Natural killer cell treated with Interleukin-12 subunit alpha and Interleukin-12 subunit beta and Interleukin-15 and Interleukin-18, amount 100 ng/mL, for 72 hours (primary cell): Measurements from ENCODE around the gene PRKN. TPM values are rescaled to one million over a fixed set of nuclear protein-coding genes. Genes with fewer than 3 reads are reported as not detected.

Source experiments
- ATAC-seq, 2 donors: fragments of 150-1000 bp; cut with Tn5 transposase in 1 of 2; sonication (Bioruptor Pico), chemical (Tn5 transposase) in 1 of 2; 2 replicates each; pipeline ENCODE4 v1.10.0; 2021
- DNase-seq: peaks from one replicate; pipeline ENCODE4 v3.0.0; 2022; ENCODE audit warnings: low spot score
- H3K27ac Mint-ChIP-seq, 2 donors: 1 replicate in 1 of 2; 2 replicates in 1 of 2; pipeline ENCODE4 v1.8.0; 2022; ENCODE audit warnings: mixed read lengths in 2 of 2, mild to moderate bottlenecking in 1 of 2, moderate library complexity in 1 of 2
- H3K27me3 Mint-ChIP-seq, 2 donors: 1 replicate in 1 of 2; 2 replicates in 1 of 2; pipeline ENCODE4 v1.8.0; 2022; ENCODE audit warnings: mixed read lengths in 2 of 2
- H3K36me3 Mint-ChIP-seq: one replicate; pipeline ENCODE4 v1.8.0; 2022; ENCODE audit warnings: mixed read lengths
- H3K4me1 Mint-ChIP-seq, 2 donors: 1 replicate in 1 of 2; 2 replicates in 1 of 2; pipeline ENCODE4 v1.8.0; 2022; ENCODE audit warnings: low read depth in 2 of 2, mixed read lengths in 2 of 2, mild to moderate bottlenecking in 1 of 2
- H3K4me3 Mint-ChIP-seq: one replicate; pipeline ENCODE4 v1.8.0; 2022; ENCODE audit warnings: mixed read lengths
- H3K9me3 Mint-ChIP-seq: 2 replicates; pipeline ENCODE4 v1.8.0; 2022; ENCODE audit warnings: mixed read lengths
- total RNA-seq, 2 donors: library from RNA; stranded (reverse); gene quantifications; one replicate each; pipeline ENCODE4 v1.2.3, GENCODE V29; 2022

PRKN gene
- total RNA-seq, 2 donors from 2014 or later = not detected

DNA sequence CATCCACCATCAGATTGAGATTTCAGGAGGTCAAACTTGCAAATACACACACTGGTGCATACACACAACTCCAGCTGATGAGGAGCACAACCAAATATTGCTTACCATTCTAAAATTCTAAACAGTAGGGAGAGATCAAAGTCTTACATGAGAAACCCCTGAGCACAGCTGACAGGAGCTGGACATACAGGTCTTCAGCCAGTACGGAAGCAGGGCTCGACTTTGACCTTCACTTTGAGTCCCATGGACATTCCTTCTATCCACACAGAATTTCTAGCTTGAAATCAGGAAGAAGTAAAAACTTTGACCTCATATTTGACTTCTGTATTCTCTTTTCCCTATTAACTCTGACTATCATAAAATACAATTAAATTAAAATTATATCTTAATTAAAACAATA is 90.2 kb downstream of the PRKN start:
- Mint-ChIP-seq H3K36me3 (no peaks in the 10 kb centered on the region), H3K4me3 (no peak overlapping the region), H3K27ac (no peak overlapping the region), H3K9me3 (peaks cover 6% of the 10 kb centered on the region), H3K27me3 (no peaks in the 10 kb centered on the region), H3K4me1 (no peaks in the 10 kb centered on the region)
- DNase-seq = no peak
- ATAC-seq = no peak

DNA sequence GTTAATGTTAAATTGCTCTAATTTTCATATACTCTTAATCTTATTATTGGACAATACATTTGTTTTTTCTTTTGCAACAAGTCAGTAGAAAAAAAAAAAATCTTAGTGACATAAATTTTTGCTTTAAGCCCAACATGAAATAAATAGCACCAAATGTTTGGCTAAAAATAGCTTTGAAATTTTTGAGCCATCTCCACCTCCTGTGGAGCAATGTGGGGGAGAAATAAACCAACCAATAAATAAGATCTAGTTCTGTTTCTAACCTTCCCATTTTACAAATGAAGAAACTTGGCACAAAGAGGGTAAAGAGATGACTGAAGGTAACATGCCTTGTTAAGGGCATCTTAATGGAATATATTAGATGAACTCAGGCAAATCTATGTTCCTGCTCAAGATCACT is 91.4 kb downstream of the PRKN start:
- Mint-ChIP-seq H3K36me3 (no peaks in the 10 kb centered on the region), H3K4me3 (no peak overlapping the region), H3K27me3 (no peaks in the 10 kb centered on the region), H3K27ac (no peak overlapping the region), H3K9me3 (peaks cover 6% of the 10 kb centered on the region), H3K4me1 (no peaks in the 10 kb centered on the region)
- DNase-seq = no peak
- ATAC-seq = no peak

DNA sequence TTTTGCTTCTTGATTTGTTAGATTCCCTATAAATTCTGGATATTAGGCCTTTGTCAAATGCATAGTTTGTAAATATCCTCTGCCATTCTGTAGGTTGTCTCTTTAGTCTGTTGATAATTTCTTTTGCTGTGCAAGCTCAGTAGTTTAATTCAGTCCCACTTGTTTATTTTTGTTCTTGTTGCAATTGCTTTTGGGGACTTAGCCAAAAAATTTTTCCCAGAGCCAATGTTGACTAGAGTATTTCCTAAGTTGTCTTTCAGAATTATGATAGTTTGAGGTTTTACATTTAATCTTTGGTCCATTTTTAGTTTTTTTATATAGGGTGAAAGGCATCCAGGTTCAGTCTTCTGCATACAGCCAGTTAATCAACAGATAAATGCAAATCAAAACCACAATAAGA is 96.0 kb downstream of the PRKN start:
- ATAC-seq = no peak
- no peak for DNase-seq
- Mint-ChIP-seq H3K9me3 (peaks cover 17% of the 10 kb centered on the region), H3K27ac (no peak overlapping the region), H3K27me3 (no peaks in the 10 kb centered on the region), H3K4me1 (no peaks in the 10 kb centered on the region), H3K36me3 (no peaks in the 10 kb centered on the region), H3K4me3 (no peak overlapping the region)

DNA sequence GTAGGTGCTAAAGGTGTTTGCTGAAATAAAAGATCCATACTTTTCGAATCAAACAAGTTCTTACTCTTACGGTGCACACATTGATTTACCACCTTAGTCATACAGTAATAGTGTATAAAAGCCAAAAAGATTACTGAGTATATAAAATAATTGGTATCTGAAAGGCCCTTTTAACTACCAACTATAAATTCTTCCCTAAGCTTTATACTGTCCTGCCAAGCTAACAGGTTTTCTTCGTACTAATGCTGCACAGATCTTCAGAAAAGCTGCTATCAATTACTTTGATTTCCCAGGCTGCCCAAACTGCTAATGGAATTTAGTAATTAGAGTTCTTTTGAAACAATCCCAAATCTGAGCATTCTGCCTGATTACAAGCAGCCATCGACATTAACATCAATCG is 97.5 kb downstream of the PRKN start:
- H3K4me3 Mint-ChIP-seq = no peak overlapping the region
- peaks cover 14% of the 10 kb centered on the region for H3K9me3 Mint-ChIP-seq
- ATAC-seq = no peak
- no peaks in the 10 kb centered on the region for H3K27me3 Mint-ChIP-seq
- H3K36me3 Mint-ChIP-seq = no peaks in the 10 kb centered on the region
- H3K4me1 Mint-ChIP-seq = no peaks in the 10 kb centered on the region
- H3K27ac Mint-ChIP-seq = no peak overlapping the region
- no peak for DNase-seq

GRCh38 chr6:162627825-162628224 is 99.7 kb downstream of the PRKN start:
- Mint-ChIP-seq H3K36me3 (no peaks in the 10 kb centered on the region), H3K9me3 (peaks cover 12% of the 10 kb centered on the region), H3K27ac (no peak overlapping the region), H3K4me1 (no peaks in the 10 kb centered on the region), H3K27me3 (no peaks in the 10 kb centered on the region), H3K4me3 (no peak overlapping the region)
- DNase-seq (no peak), ATAC-seq (no peak)

GRCh38 chr6:162627362-162627761 is 100.2 kb downstream of the PRKN start:
- no peaks in the 10 kb centered on the region for H3K27me3 Mint-ChIP-seq
- H3K27ac Mint-ChIP-seq = no peak overlapping the region
- peaks cover 12% of the 10 kb centered on the region for H3K9me3 Mint-ChIP-seq
- no peak for DNase-seq
- no peak for ATAC-seq
- no peaks in the 10 kb centered on the region for H3K36me3 Mint-ChIP-seq
- H3K4me1 Mint-ChIP-seq = no peaks in the 10 kb centered on the region
- H3K4me3 Mint-ChIP-seq = no peak overlapping the region

DNA sequence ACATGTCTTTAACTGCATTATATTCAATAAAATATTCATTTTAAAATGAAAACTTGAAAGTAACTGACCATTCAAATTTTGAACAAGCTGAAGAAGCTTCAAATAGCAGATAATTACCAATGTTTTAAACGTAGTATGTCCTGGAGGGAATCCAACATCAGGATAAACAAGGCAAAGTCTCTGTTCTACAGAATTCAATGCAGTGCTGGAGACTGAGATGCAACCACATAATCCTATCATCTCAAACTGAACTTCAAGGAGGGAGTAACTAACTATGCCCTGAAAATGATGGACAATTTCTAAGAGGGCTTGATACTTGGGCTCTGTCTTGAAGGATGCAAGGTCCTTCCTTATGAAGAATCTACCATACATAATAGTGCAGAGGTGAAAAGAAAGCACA is 100.7 kb downstream of the PRKN start:
- H3K4me3 Mint-ChIP-seq = no peak overlapping the region
- H3K27ac Mint-ChIP-seq = no peak overlapping the region
- DNase-seq (no peak), ATAC-seq (no peak)
- H3K27me3 Mint-ChIP-seq = no peaks in the 10 kb centered on the region
- peaks cover 12% of the 10 kb centered on the region for H3K9me3 Mint-ChIP-seq
- no peaks in the 10 kb centered on the region for H3K4me1 Mint-ChIP-seq
- H3K36me3 Mint-ChIP-seq = no peaks in the 10 kb centered on the region

- DNase-seq (no peak), ATAC-seq (no peak)
- peaks cover 0 to 2% of the 10 kb centered on the region in 2 donors for H3K4me1 Mint-ChIP-seq
- H3K27me3 Mint-ChIP-seq = no peaks in the 10 kb centered on the region
- H3K9me3 Mint-ChIP-seq = peaks cover 12% of the 10 kb centered on the region
- no peaks in the 10 kb centered on the region for H3K36me3 Mint-ChIP-seq
- H3K4me3 Mint-ChIP-seq = no peak overlapping the region
- no peak overlapping the region for H3K27ac Mint-ChIP-seq
These were observed 101.6 kb downstream of the PRKN start for GRCh38 chr6:162625846-162626540.

DNA sequence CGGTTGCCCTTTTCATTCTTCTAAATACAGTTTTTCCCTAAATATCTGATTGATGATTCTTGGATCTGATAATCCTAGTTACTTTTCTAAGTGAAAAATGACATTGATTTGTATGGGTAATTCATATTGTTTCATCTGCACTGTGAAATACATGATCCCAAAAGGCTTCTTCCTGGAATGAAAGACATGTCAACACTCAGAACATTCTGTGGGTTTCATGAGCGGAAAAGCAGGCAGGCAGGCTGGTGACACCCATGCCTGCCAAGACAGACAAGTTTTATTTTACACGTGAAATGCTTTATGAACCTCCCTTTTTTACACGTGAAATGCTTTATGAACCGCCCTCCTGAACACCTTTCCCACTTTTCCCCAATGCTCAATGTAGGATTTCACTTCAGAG is 105.0 kb downstream of the PRKN start:
- DNase-seq (no peak), ATAC-seq (no peak)
- H3K27ac Mint-ChIP-seq = no peak overlapping the region
- no peak overlapping the region for H3K4me3 Mint-ChIP-seq
- peaks cover 0 to 2% of the 10 kb centered on the region in 2 donors for H3K4me1 Mint-ChIP-seq
- no peaks in the 10 kb centered on the region for H3K36me3 Mint-ChIP-seq
- H3K9me3 Mint-ChIP-seq = peaks cover 6% of the 10 kb centered on the region
- no peaks in the 10 kb centered on the region for H3K27me3 Mint-ChIP-seq

- no peak for DNase-seq
- ATAC-seq = no peak
- H3K4me3 Mint-ChIP-seq = no peak overlapping the region
- H3K27me3 Mint-ChIP-seq = no peaks in the 10 kb centered on the region
- H3K4me1 Mint-ChIP-seq = peaks cover 0 to 2% of the 10 kb centered on the region in 2 donors
- no peaks in the 10 kb centered on the region for H3K9me3 Mint-ChIP-seq
- no peak overlapping the region for H3K27ac Mint-ChIP-seq
- no peaks in the 10 kb centered on the region for H3K36me3 Mint-ChIP-seq
These were observed 106.3 kb downstream of the PRKN start for GRCh38 chr6:162621246-162621645.

DNA sequence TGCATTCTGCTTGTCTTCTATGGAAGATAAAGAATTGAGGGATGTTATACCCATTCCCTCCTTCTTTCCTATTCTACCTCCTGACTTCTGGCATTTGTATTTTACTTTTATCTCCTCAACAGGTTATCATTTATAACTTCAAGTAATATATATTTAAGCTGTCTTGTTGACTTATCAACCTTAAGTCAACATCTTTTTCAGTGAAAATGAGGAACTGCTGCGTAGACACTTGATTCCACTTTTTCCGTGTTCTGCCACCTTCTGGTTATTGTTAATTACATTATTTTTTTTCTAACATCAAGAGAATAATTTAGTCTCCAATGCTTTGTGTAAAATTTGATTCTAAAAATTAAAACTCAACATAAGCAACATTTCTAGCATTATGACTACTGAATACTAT is 107.5 kb downstream of the PRKN start:
- no peaks in the 10 kb centered on the region for H3K27me3 Mint-ChIP-seq
- ATAC-seq = no peak

DNA sequence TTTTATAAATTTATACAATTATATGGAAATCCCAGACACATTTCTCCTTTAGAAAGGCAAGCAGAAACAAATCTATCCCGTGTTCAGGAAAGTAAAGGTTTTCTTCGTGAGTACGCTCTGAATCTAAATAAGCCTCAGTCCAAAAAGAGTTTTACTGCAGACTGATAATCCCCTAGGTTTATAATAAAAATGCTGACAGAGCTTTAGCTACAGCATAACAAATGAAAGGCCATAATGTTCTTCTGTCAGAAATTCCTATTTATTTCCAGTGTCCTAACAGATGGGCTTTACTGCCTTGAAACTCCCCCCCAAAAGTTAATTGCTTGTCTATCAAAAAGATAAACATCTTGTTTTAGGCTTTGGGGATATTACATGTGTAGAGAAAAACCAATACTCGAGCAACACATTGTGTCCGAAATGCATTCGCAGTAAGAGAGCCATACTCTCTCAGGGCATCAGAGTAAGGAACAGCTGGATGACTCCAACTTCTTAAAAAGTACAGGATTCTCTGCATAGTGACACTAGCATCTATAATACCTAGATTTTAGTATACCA is 109.0 kb downstream of the PRKN start:
- ATAC-seq (no peak), DNase-seq (no peak)
- Mint-ChIP-seq H3K4me3 (no peak overlapping the region), H3K36me3 (no peaks in the 10 kb centered on the region), H3K27ac (no peak overlapping the region), H3K9me3 (no peaks in the 10 kb centered on the region), H3K4me1 (peaks cover 0 to 2% of the 10 kb centered on the region in 2 donors), H3K27me3 (no peaks in the 10 kb centered on the region)

More for the DNA sequence above, 107.5 kb downstream of the PRKN start:
- Mint-ChIP-seq H3K36me3 (no peaks in the 10 kb centered on the region), H3K4me1 (peaks cover 0 to 2% of the 10 kb centered on the region in 2 donors), H3K27ac (no peak overlapping the region), H3K4me3 (no peak overlapping the region), H3K9me3 (no peaks in the 10 kb centered on the region)
- no peak for DNase-seq

GRCh38 chr6:162615016-162615705 is 112.4 kb downstream of the PRKN start:
- ATAC-seq (no peak), DNase-seq (no peak)
- no peaks in the 10 kb centered on the region for H3K27me3 Mint-ChIP-seq
- no peak overlapping the region for H3K27ac Mint-ChIP-seq
- no peaks in the 10 kb centered on the region for H3K4me1 Mint-ChIP-seq
- no peak overlapping the region for H3K4me3 Mint-ChIP-seq
- no peaks in the 10 kb centered on the region for H3K36me3 Mint-ChIP-seq
- no peaks in the 10 kb centered on the region for H3K9me3 Mint-ChIP-seq

- DNase-seq (no peak), ATAC-seq (no peak)
- Mint-ChIP-seq H3K9me3 (no peaks in the 10 kb centered on the region), H3K4me3 (no peak overlapping the region), H3K27ac (no peak overlapping the region), H3K27me3 (no peaks in the 10 kb centered on the region), H3K36me3 (no peaks in the 10 kb centered on the region), H3K4me1 (no peaks in the 10 kb centered on the region)
These were observed 114.3 kb downstream of the PRKN start for GRCh38 chr6:162613310-162613709.
